ENCODE results near the gene RECQL5. TPM values are rescaled to one million over a fixed set of nuclear protein-coding genes. Genes with fewer than 3 reads are reported as not detected.
"Not testable (repeated sequence)": the region's sequence is repeated elsewhere in the genome, so short reads cannot be mapped to it uniquely, and the experiment has no call there.

RECQL5 gene
- total RNA-seq, 1 donor from 2014 or later, result 34.4 TPM

- peaks cover 4% of the 10 kb centered on the region for H3K4me1 Mint-ChIP-seq
- H3K27me3 Mint-ChIP-seq, result no peaks in the 10 kb centered on the region
- intact Hi-C loops (cut with micrococcal nuclease), result no loop called here
- H3K36me3 Mint-ChIP-seq (ENCODE audit: low read depth), result no peaks in the 10 kb centered on the region
- H3K27ac Mint-ChIP-seq, result no peak overlapping the region
- DNase-seq, result no peak
- H3K4me3 Mint-ChIP-seq, result no peak overlapping the region
- H3K9me3 Mint-ChIP-seq, result no peaks in the 10 kb centered on the region
Observed at GRCh38 chr17:75602644-75603043, 64.3 kb downstream of the RECQL5 start.

- Mint-ChIP-seq H3K27ac (no peak overlapping the region), H3K9me3 (no peaks in the 10 kb centered on the region), H3K4me1 (no peaks in the 10 kb centered on the region), H3K36me3 (ENCODE audit: low read depth) (no peaks in the 10 kb centered on the region), H3K27me3 (no peaks in the 10 kb centered on the region), H3K4me3 (no peak overlapping the region)
- peak; percentile 89 for DNase-seq
- intact Hi-C loops (cut with micrococcal nuclease), result no loop called here
Observed at GRCh38 chr17:75601057-75601987, 65.6 kb downstream of the RECQL5 start.

GRCh38 chr17:75596320-75597087 lies 70.5 kb downstream of the RECQL5 start:
- Mint-ChIP-seq H3K4me3 (no peak overlapping the region), H3K4me1 (no peaks in the 10 kb centered on the region), H3K36me3 (ENCODE audit: low read depth) (no peaks in the 10 kb centered on the region), H3K27me3 (no peaks in the 10 kb centered on the region), H3K27ac (no peak overlapping the region), H3K9me3 (no peaks in the 10 kb centered on the region)
- intact Hi-C loops (cut with micrococcal nuclease), result no loop called here
- DNase-seq, result no peak

GRCh38 chr17:75595920-75596313 lies 71.0 kb downstream of the RECQL5 start:
- Mint-ChIP-seq H3K4me3 (no peak overlapping the region), H3K36me3 (ENCODE audit: low read depth) (no peaks in the 10 kb centered on the region), H3K27ac (no peak overlapping the region), H3K4me1 (no peaks in the 10 kb centered on the region), H3K9me3 (no peaks in the 10 kb centered on the region), H3K27me3 (no peaks in the 10 kb centered on the region)
- intact Hi-C loops (cut with micrococcal nuclease), result no loop called here
- no peak for DNase-seq

- no peak for DNase-seq
- H3K27me3 Mint-ChIP-seq, result no peaks in the 10 kb centered on the region
- no peaks in the 10 kb centered on the region for H3K36me3 Mint-ChIP-seq (ENCODE audit: low read depth)
- H3K27ac Mint-ChIP-seq, result no peak overlapping the region
- H3K9me3 Mint-ChIP-seq, result no peaks in the 10 kb centered on the region
- intact Hi-C loops (cut with micrococcal nuclease), result no loop called here
- H3K4me1 Mint-ChIP-seq, result no peaks in the 10 kb centered on the region
- no peak overlapping the region for H3K4me3 Mint-ChIP-seq
Observed at GRCh38 chr17:75595284-75595919, 71.6 kb downstream of the RECQL5 start.

GRCh38 chr17:75594499-75595283 lies 72.3 kb downstream of the RECQL5 start:
- H3K4me3 Mint-ChIP-seq, result no peak overlapping the region
- H3K9me3 Mint-ChIP-seq, result no peaks in the 10 kb centered on the region
- no peaks in the 10 kb centered on the region for H3K36me3 Mint-ChIP-seq (ENCODE audit: low read depth)
- H3K27ac Mint-ChIP-seq, result no peak overlapping the region
- intact Hi-C loops (cut with micrococcal nuclease), result no loop called here
- no peak for DNase-seq
- H3K27me3 Mint-ChIP-seq, result no peaks in the 10 kb centered on the region
- no peaks in the 10 kb centered on the region for H3K4me1 Mint-ChIP-seq

GRCh38 chr17:75593430-75593829 lies 73.5 kb downstream of the RECQL5 start:
- H3K27me3 Mint-ChIP-seq; DNase-seq; H3K4me1 Mint-ChIP-seq; intact Hi-C loops (cut with micrococcal nuclease); H3K4me3 Mint-ChIP-seq; H3K36me3 Mint-ChIP-seq (ENCODE audit: low read depth); H3K27ac Mint-ChIP-seq; H3K9me3 Mint-ChIP-seq: not testable (repeated sequence)

GRCh38 chr17:75592348-75593020 lies 74.5 kb downstream of the RECQL5 start:
- DNase-seq, result no peak
- Mint-ChIP-seq H3K36me3 (ENCODE audit: low read depth) (no peaks in the 10 kb centered on the region), H3K4me3 (no peak overlapping the region), H3K9me3 (no peaks in the 10 kb centered on the region), H3K4me1 (no peaks in the 10 kb centered on the region), H3K27me3 (peaks cover 2% of the 10 kb centered on the region), H3K27ac (no peak overlapping the region)
- intact Hi-C loops (cut with micrococcal nuclease), result no loop called here

GRCh38 chr17:75591722-75592302 lies 75.1 kb downstream of the RECQL5 start:
- H3K36me3 Mint-ChIP-seq (ENCODE audit: low read depth), result no peaks in the 10 kb centered on the region
- intact Hi-C loops (cut with micrococcal nuclease), result no loop called here
- DNase-seq, result no peak
- no peaks in the 10 kb centered on the region for H3K9me3 Mint-ChIP-seq
- no peak overlapping the region for H3K4me3 Mint-ChIP-seq
- peaks cover 2% of the 10 kb centered on the region for H3K4me1 Mint-ChIP-seq
- peaks cover 9% of the 10 kb centered on the region for H3K27me3 Mint-ChIP-seq
- H3K27ac Mint-ChIP-seq, result no peak overlapping the region

- H3K4me3 Mint-ChIP-seq, result no peak overlapping the region
- intact Hi-C loops (cut with micrococcal nuclease), result no loop called here
- no peaks in the 10 kb centered on the region for H3K9me3 Mint-ChIP-seq
- peaks cover 14% of the 10 kb centered on the region for H3K27me3 Mint-ChIP-seq
- H3K36me3 Mint-ChIP-seq (ENCODE audit: low read depth), result no peaks in the 10 kb centered on the region
- DNase-seq, result no peak
- peak overlapping the region; percentile 48 for H3K27ac Mint-ChIP-seq
- peaks cover 2% of the 10 kb centered on the region for H3K4me1 Mint-ChIP-seq
Observed at GRCh38 chr17:75590849-75591721, 75.9 kb downstream of the RECQL5 start.

- no peaks in the 10 kb centered on the region for H3K36me3 Mint-ChIP-seq (ENCODE audit: low read depth)
- H3K4me3 Mint-ChIP-seq, result no peak overlapping the region
- intact Hi-C loops (cut with micrococcal nuclease), result no loop called here
- peaks cover 2% of the 10 kb centered on the region for H3K4me1 Mint-ChIP-seq
- no peak overlapping the region for H3K27ac Mint-ChIP-seq
- DNase-seq, result peak; percentile 62
- H3K9me3 Mint-ChIP-seq, result no peaks in the 10 kb centered on the region
- peaks cover 19% of the 10 kb centered on the region for H3K27me3 Mint-ChIP-seq
Observed at GRCh38 chr17:75590314-75590761, 76.6 kb downstream of the RECQL5 start.

GRCh38 chr17:75589919-75590303 lies 77.0 kb downstream of the RECQL5 start:
- no peaks in the 10 kb centered on the region for H3K36me3 Mint-ChIP-seq (ENCODE audit: low read depth)
- H3K9me3 Mint-ChIP-seq, result no peaks in the 10 kb centered on the region
- DNase-seq, result no peak
- no peak overlapping the region for H3K27ac Mint-ChIP-seq
- H3K4me1 Mint-ChIP-seq, result peaks cover 2% of the 10 kb centered on the region
- H3K27me3 Mint-ChIP-seq, result peaks cover 22% of the 10 kb centered on the region
- H3K4me3 Mint-ChIP-seq, result no peak overlapping the region
- intact Hi-C loops (cut with micrococcal nuclease), result loop anchor here (1.0 to 5.0 kb wide), 4 partner anchors 73 to 408 kb away; partner anchors contain the start of genes RECQL5, SAP30BP, SUMO2 and TSEN54
